K562 (cell line): ENCODE measurements around the gene DOCK4. TPM values are rescaled to one million over a fixed set of nuclear protein-coding genes. Genes with fewer than 3 reads are reported as not detected.

ENCODE experiments used
- ATAC-seq: fragments of 200-7000 bp; cut with Tn5 transposase; 3 replicates; pipeline ENCODE4 v1.9.1; 2020; ENCODE audit warnings: moderate library complexity
- BruUV-seq: library from RNA; stranded (reverse); fragments of 400-500 nt; replicated peaks from 2 replicates; lab custom pipeline; 2021; lab: Mats Ljungman, UMichigan
- CTCF ChIA-PET: fragments of 300-600 bp; formaldehyde crosslinking; extraction: SDS; loops from one replicate; lab custom pipeline; 2021; ENCODE audit warnings: low intra/inter-chr PET ratio; lab: Yijun Ruan, JAX
- POLR2A ChIA-PET: fragments of 300-600, 350-650 bp; sonication (Branson Sonifier 250); formaldehyde crosslinking; extraction: SDS; loops from one replicate; lab custom pipeline; 2021; ENCODE audit warnings: antibody characterized with exemption, inconsistent platforms; lab: Yijun Ruan, JAX
- DNase-seq, 4 experiments: peaks; one replicate each; pipeline versions ENCODE4 v3.0.0 to v3.0.0-alpha.2; 2011 to 2018; ENCODE audit warnings: low spot score in 3 of 4, mixed read lengths in 3 of 4; ENCODE audit errors: extremely low read depth in 1 of 4
- FAIRE-seq: peaks from 2 replicates; lab custom pipeline; 2011; peaks lifted over from hg19 to GRCh38; lab: Jason Lieb, UNC
- H2AFZ ChIP-seq: 2 replicates; pipeline ENCODE4 v1.6.0; 2011; ENCODE audit warnings: low read depth, low read length, control low read depth, inconsistent platforms
- H3K27ac ChIP-seq: fragments of 200-600 bp; 3 replicates; pipeline ENCODE4 v1.8.0; 2011; ENCODE audit warnings: low read depth, mild to moderate bottlenecking, control low read depth, inconsistent platforms, low read length, moderate library complexity, mixed read lengths; ENCODE audit errors: extremely low read depth
- H3K27me3 ChIP-seq, 2 experiments: fragments of 300-600 bp in 1 of 2; 2 replicates in 1 of 2; 3 replicates in 1 of 2; pipeline versions ENCODE4 v1.6.0 to v1.8.0; 2011; ENCODE audit warnings: inconsistent platforms in 2 of 2, low read length in 2 of 2, mild to moderate bottlenecking in 1 of 2, mixed read lengths in 1 of 2, moderate library complexity in 1 of 2; ENCODE audit not compliant: control insufficient read depth in 2 of 2, insufficient read depth in 2 of 2
- H3K36me3 ChIP-seq: fragments of 300-600 bp; 3 replicates; pipeline ENCODE4 v1.8.0; 2011; ENCODE audit warnings: mild to moderate bottlenecking, low read length, inconsistent platforms; ENCODE audit not compliant: control insufficient read depth, insufficient read depth
- H3K4me1 ChIP-seq, 2 experiments: fragments of 200-600 bp in 1 of 2; replicated peaks in 1 of 2; 2 replicates in 1 of 2; 3 replicates in 1 of 2; pipeline versions ENCODE4 v1.5.1 to v1.8.0; 2011; ENCODE audit warnings: inconsistent platforms in 2 of 2, low read length in 2 of 2, mild to moderate bottlenecking in 1 of 2, mixed read lengths in 1 of 2, moderate library complexity in 1 of 2; ENCODE audit not compliant: control insufficient read depth in 2 of 2, insufficient read depth in 2 of 2
- H3K4me2 ChIP-seq: 2 replicates; pipeline ENCODE4 v1.6.1; 2011; ENCODE audit warnings: low read length, control low read depth, inconsistent platforms, mixed read lengths; ENCODE audit not compliant: insufficient read depth
- H3K4me3 ChIP-seq: fragments of 200-600 bp; sonication (generic), shearing (Covaris generic); 2 replicates; pipeline ENCODE4 v1.5.1; 2016; ENCODE audit warnings: control low read depth, inconsistent platforms
- H3K79me2 ChIP-seq: fragments of 200-600 bp; 3 replicates; pipeline ENCODE4 v1.8.0; 2011; ENCODE audit warnings: low read length, inconsistent platforms; ENCODE audit not compliant: control insufficient read depth, insufficient read depth
- H3K9ac ChIP-seq, 2 experiments: 2 replicates each; pipeline versions ENCODE4 v1.6.0 to v1.6.1; 2011; ENCODE audit warnings: low read depth in 2 of 2, low read length in 2 of 2, control low read depth in 1 of 2, inconsistent platforms in 1 of 2, mild to moderate bottlenecking in 1 of 2, mixed read lengths in 1 of 2; ENCODE audit not compliant: insufficient read depth in 1 of 2
- H3K9me1 ChIP-seq: one replicate; pipeline ENCODE4 v1.6.0; 2011; ENCODE audit warnings: inconsistent platforms, mild to moderate bottlenecking, low read length, moderate library complexity; ENCODE audit not compliant: control insufficient read depth, insufficient read depth
- H3K9me3 ChIP-seq: replicated peaks from 2 replicates; pipeline ENCODE4 v1.5.1; 2011; ENCODE audit warnings: low read depth, low read length, inconsistent platforms; ENCODE audit not compliant: control insufficient read depth, insufficient read depth
- H4K20me1 ChIP-seq: replicated peaks from 2 replicates; pipeline ENCODE4 v1.6.1; 2011; ENCODE audit warnings: low read length, inconsistent platforms, mixed read lengths; ENCODE audit not compliant: control insufficient read depth, insufficient read depth
- HDGF ChIP-seq: fragments of 450-650 bp; IDR thresholded peaks from 2 replicates; pipeline ENCODE4 v1.6.1; 2016
- HEY1 ChIP-seq: fragments of 250-450 bp; sonication (Bioruptor Pico); IDR thresholded peaks from 2 replicates; pipeline ENCODE4 v1.5.0; 2020; ENCODE audit warnings: mild to moderate bottlenecking, moderate library complexity, borderline replicate concordance
- HNRNPH1 ChIP-seq: fragments of 200-400 bp; formaldehyde crosslinking; optimal IDR thresholded peaks from 2 replicates; pipeline ENCODE3; 2017; ENCODE audit warnings: low read depth, mild to moderate bottlenecking, low read length, moderate library complexity
- IFI16 ChIP-seq: fragments of 250-450 bp; sonication (Bioruptor Pico); IDR thresholded peaks from 2 replicates; pipeline ENCODE4 v2.1.2; 2022; ENCODE audit warnings: mild to moderate bottlenecking, inconsistent platforms
- NFATC3 ChIP-seq: fragments of 450-650 bp; IDR thresholded peaks from 2 replicates; pipeline ENCODE4 v1.6.1; 2017; ENCODE audit warnings: mild to moderate bottlenecking
- PHTF2 ChIP-seq: fragments of 250-450 bp; sonication (Bioruptor Pico); IDR thresholded peaks from 2 replicates; pipeline ENCODE4 v1.5.0; 2021; ENCODE audit warnings: mild to moderate bottlenecking
- SMAD2 ChIP-seq: fragments of 150-350 bp; IDR thresholded peaks from 2 replicates; pipeline ENCODE4 v1.6.1; 2014; ENCODE audit warnings: low read depth, mild to moderate bottlenecking, low read length
- WHSC1 ChIP-seq: IDR thresholded peaks from one replicate; pipeline ENCODE4 v1.6.1; 2012; ENCODE audit warnings: low read length, control low read depth, inconsistent platforms
- ZC3H11A ChIP-seq: IDR thresholded peaks from 2 replicates; pipeline ENCODE4 v1.6.1; 2012; ENCODE audit warnings: low read depth, low read length, improper control_type of control experiment
- WGBS: fragments of 100-300 bp; shearing (Covaris generic); methylation state at CpG from one replicate; pipeline ENCODE4 v1.1.6; 2016; ENCODE audit warnings: low coverage, mixed read lengths; ENCODE audit not compliant: insufficient coverage; ENCODE audit errors: missing lambda C conversion rate; 5-methylcytosine and 5-hydroxymethylcytosine counted together
- in situ Hi-C: fragments of 300-500 bp; cut with MboI; formaldehyde crosslinking; loops from 4 replicates; pipeline ENCODE4 v1.15.0; 2018; ENCODE audit warnings: inconsistent platforms, mixed read lengths
- intact Hi-C: fragments of 100-400 bp; cut with micrococcal nuclease; formaldehyde crosslinking; loops from 2 replicates; pipeline ENCODE4 v1.14.2; 2022
- polyA plus RNA-seq, 8 experiments: library from polyadenylated mRNA; depleted of rRNA in 4 of 8; stranded (reverse) in 5 of 8; unstranded in 3 of 8; fragments of >200 nt; fragmentation: Nextera tagmentation in 2 of 8; fragmentation: Illumina TruSeq in 1 of 8; extraction: Ambion mirVana in 2 of 8; extraction: Trizol in 1 of 8; gene quantifications; 2 replicates each; pipeline versions ENCODE4 v1.2.1 to v1.2.3, GENCODE V29; 2011 to 2014; ENCODE audit warnings: inconsistent platforms in 1 of 8, missing spikeins in 1 of 8
- total RNA-seq, 7 experiments: library from RNA; depleted of rRNA in 6 of 7; stranded (reverse); fragments of >200 nt in 6 of 7; fragmentation: Illumina TruSeq in 2 of 7; extraction: Trizol in 2 of 7; gene quantifications; 2 replicates each; pipeline versions ENCODE4 v1.2.1 to v1.2.3, GENCODE V29; 2011 to 2021; ENCODE audit warnings: low replicate concordance in 1 of 7
- TF ChIP-seq, protein P1 (sequence below): fragments of 250-450 bp; sonication (Bioruptor Pico); IDR thresholded peaks from 2 replicates; pipeline ENCODE4 v1.4.0; 2020; ENCODE audit warnings: mild to moderate bottlenecking, moderate library complexity
- TF ChIP-seq, protein P2 (sequence below): fragments of 250-450 bp; sonication (Bioruptor Pico); IDR thresholded peaks from 2 replicates; pipeline ENCODE4 v1.8.0; 2021; ENCODE audit warnings: mild to moderate bottlenecking, moderate library complexity

DOCK4 gene
- total and polyA plus RNA-seq, 9 of the 15 experiments (the other 6 are each of a cell fraction or from before 2014, with no cell fraction given): 0.42 to 5.7 (median 2.3) TPM

- POLR2A ChIA-PET: no interaction called here
- Histone ChIP-seq H3K9me3 (no peaks in the 10 kb centered on the region), H3K9ac (no peak overlapping the region), H3K27me3 (no peaks in the 10 kb centered on the region)
- no peak for TF ChIP-seq HDGF
- TF ChIP-seq, protein P1, sequence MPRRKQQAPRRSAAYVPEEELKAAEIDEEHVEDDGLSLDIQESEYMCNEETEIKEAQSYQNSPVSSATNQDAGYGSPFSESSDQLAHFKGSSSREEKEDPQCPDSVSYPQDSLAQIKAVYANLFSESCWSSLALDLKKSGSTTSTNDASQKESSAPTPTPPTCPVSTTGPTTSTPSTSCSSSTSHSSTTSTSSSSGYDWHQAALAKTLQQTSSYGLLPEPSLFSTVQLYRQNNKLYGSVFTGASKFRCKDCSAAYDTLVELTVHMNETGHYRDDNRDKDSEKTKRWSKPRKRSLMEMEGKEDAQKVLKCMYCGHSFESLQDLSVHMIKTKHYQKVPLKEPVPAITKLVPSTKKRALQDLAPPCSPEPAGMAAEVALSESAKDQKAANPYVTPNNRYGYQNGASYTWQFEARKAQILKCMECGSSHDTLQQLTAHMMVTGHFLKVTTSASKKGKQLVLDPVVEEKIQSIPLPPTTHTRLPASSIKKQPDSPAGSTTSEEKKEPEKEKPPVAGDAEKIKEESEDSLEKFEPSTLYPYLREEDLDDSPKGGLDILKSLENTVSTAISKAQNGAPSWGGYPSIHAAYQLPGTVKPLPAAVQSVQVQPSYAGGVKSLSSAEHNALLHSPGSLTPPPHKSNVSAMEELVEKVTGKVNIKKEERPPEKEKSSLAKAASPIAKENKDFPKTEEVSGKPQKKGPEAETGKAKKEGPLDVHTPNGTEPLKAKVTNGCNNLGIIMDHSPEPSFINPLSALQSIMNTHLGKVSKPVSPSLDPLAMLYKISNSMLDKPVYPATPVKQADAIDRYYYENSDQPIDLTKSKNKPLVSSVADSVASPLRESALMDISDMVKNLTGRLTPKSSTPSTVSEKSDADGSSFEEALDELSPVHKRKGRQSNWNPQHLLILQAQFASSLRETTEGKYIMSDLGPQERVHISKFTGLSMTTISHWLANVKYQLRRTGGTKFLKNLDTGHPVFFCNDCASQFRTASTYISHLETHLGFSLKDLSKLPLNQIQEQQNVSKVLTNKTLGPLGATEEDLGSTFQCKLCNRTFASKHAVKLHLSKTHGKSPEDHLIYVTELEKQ (CRISPR knock-in tag): no peak
- TF ChIP-seq, all 486 proteins: peak for 0
- Histone ChIP-seq H3K4me2 (no peak overlapping the region), H3K36me3 (no peaks in the 10 kb centered on the region), H3K9me1 (no peaks in the 10 kb centered on the region), H3K4me3 (no peak overlapping the region), H2AFZ (no peak overlapping the region), H4K20me1 (no peaks in the 10 kb centered on the region), H3K4me1 (no peaks in the 10 kb centered on the region), H3K27ac (no peak overlapping the region), H3K79me2 (no peaks in the 10 kb centered on the region)
- in situ Hi-C loops (no loop called here), intact Hi-C loops (no loop called here)
- CTCF ChIA-PET: no interaction called here
- WGBS: 0% methylated on average over 1 of the region's 1 CpG
- FAIRE-seq (peak; percentile 70), ATAC-seq (no peak), DNase-seq (no peak)
- no TSS peak for BruUV-seq
These were observed 89.3 kb downstream of the DOCK4 start for GRCh38 chr7:112116894-112117293.

DNA sequence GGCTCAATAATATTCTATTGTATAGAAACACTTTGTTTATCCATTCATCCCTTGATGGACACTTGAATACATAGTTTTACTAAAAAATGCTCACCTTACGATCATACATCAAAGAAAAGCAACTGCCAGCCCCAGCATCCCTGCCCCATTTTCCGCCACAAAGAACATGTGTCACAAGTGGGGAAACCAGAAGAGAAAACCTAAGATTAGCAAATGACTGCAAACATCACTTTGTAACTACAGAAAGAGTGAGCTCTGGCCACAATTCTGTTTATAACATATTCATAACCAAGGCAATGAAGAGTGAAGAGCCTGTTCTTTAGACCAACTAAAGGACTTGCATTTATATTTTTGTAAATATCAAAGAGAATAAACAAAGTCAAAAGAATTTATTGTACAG lies 89.8 kb downstream of the DOCK4 start:
- DNase-seq (no peak), ATAC-seq (no peak), FAIRE-seq (no peak)
- Histone ChIP-seq H3K79me2 (no peaks in the 10 kb centered on the region), H3K9me3 (no peaks in the 10 kb centered on the region), H3K27me3 (no peaks in the 10 kb centered on the region), H2AFZ (no peak overlapping the region), H4K20me1 (no peaks in the 10 kb centered on the region), H3K27ac (no peak overlapping the region), H3K4me1 (no peaks in the 10 kb centered on the region), H3K9ac (no peak overlapping the region), H3K4me2 (no peak overlapping the region), H3K9me1 (no peaks in the 10 kb centered on the region), H3K4me3 (no peak overlapping the region), H3K36me3 (no peaks in the 10 kb centered on the region)
- no peak for TF ChIP-seq ZC3H11A
- TF ChIP-seq, protein P2, sequence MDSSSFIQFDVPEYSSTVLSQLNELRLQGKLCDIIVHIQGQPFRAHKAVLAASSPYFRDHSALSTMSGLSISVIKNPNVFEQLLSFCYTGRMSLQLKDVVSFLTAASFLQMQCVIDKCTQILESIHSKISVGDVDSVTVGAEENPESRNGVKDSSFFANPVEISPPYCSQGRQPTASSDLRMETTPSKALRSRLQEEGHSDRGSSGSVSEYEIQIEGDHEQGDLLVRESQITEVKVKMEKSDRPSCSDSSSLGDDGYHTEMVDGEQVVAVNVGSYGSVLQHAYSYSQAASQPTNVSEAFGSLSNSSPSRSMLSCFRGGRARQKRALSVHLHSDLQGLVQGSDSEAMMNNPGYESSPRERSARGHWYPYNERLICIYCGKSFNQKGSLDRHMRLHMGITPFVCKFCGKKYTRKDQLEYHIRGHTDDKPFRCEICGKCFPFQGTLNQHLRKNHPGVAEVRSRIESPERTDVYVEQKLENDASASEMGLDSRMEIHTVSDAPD: no peak
- no peak for TF ChIP-seq PHTF2
- TF ChIP-seq SMAD2: no peak
- no peak for TF ChIP-seq HNRNPH1
- TF ChIP-seq WHSC1: no peak
- no peak for TF ChIP-seq IFI16 (CRISPR knock-in tag)
- TF ChIP-seq NFATC3: no peak
- TF ChIP-seq HEY1 (CRISPR knock-in tag): no peak
- CTCF ChIA-PET: no interaction called here
- POLR2A ChIA-PET: no interaction called here
- intact Hi-C loops (no loop called here), in situ Hi-C loops (no loop called here)
- BruUV-seq: no TSS peak
- 0% methylated on average over 2 of the region's 2 CpGs for WGBS
